Subcutaneous adipose tissue (tissue), 4 donors: Measurements from ENCODE around the gene ZBTB7A. TPM values are rescaled to one million over a fixed set of nuclear protein-coding genes. Genes with fewer than 3 reads are reported as not detected.

ENCODE experiments used
- CTCF ChIP-seq: fragments of 450-650 bp; IDR thresholded peaks from one replicate; pipeline ENCODE4 v1.5.1; 2016; ENCODE audit warnings: low read depth, mild to moderate bottlenecking, control low read depth, antibody characterized with exemption, moderate library complexity
- total RNA-seq, 4 donors: library from RNA; depleted of rRNA; stranded (reverse); fragments of >200 nt; gene quantifications; one replicate each; pipeline ENCODE4 v1.1.0, GENCODE V29; 2016

Gene ZBTB7A
- total RNA-seq, 4 donors from 2014 or later, result 14.2 to 63.9 (median 28.7) TPM

DNA sequence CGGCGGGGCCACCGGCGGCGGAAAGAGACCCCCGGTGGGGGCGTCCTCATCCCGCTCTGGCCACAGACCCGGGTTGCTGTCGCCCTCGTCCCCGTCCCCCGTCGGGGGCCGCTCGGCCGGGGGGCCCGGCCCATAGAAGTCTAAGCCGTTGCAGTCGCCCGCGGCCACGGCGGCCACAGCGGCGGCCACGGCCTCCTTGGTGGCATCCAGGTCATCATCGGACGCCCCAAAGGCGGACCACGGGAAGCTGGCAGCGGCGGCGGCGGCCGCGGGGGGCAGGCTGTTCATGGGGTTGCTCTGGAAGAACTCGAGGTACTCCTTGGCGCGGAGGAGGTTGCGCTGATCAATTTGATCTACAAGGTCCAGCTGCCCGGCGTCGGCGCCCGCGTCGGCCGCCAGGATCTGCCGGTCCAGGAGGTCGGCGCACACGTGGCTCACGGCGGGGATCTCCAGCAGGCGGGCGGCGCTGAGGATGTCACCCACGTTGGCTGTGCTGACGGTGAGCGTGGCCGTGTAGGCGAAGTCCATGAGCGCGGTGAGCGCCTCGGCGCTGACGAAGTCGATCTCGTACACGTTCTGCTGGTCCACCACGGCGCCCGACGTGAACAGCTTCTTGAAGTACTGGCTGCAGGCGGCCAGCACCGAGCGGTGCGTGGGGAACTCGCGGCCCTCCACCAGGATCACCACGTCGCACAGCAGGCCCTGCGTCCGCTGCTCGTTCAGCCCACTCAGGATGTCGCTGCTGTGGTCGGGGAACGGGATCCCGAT, 12.1 kb downstream of the ZBTB7A start:
- no peak for TF ChIP-seq CTCF

GRCh38 chr19:4053423-4054324, 13.0 kb downstream of the ZBTB7A start:
- TF ChIP-seq CTCF, result no peak

- TF ChIP-seq CTCF, result no peak
These were observed 13.7 kb downstream of the ZBTB7A start for GRCh38 chr19:4052993-4053422.

DNA sequence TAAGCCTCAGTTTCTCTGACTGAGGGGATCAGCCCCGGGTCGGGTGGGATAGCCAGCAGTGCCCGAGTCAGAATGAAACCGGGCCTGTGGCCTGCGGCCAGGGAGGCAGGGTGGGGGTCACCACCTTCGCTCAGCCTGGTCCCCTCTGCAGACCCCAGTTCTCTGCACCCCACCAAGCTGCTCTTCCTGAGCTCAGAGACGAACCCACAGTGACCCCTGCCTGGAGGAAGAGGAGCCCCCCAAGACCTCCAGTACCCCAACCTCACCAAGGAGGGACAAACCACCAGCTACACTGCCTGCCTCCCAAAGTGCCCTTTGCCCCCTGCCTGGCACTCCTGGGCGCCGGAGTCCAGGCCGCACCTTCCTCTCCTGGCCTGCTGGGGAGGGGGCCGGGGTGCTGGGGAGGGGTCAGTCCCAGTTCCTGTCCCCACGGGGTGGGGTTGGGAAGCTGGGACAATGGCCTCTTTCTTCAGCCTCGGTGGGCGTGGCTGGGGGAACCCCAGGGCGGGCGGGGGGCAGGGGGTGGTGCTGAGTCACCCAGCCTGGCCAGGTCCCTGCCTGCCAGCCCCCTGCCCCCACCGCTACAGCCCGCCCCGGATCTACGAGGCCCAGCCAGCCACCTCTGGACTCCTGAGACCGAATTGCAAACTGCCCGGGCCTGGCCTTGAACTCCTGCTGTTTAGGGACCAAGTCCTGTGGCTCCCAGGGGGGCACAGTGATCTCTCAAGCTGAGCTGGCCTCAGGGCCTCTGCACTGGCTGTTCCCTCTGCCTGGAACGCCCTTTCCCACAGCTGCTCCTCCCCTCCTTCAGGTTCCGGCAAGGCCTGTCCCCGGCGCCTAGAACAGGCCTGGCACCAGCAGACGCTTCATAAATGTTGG, 14.3 kb downstream of the ZBTB7A start:
- no peak for TF ChIP-seq CTCF

DNA sequence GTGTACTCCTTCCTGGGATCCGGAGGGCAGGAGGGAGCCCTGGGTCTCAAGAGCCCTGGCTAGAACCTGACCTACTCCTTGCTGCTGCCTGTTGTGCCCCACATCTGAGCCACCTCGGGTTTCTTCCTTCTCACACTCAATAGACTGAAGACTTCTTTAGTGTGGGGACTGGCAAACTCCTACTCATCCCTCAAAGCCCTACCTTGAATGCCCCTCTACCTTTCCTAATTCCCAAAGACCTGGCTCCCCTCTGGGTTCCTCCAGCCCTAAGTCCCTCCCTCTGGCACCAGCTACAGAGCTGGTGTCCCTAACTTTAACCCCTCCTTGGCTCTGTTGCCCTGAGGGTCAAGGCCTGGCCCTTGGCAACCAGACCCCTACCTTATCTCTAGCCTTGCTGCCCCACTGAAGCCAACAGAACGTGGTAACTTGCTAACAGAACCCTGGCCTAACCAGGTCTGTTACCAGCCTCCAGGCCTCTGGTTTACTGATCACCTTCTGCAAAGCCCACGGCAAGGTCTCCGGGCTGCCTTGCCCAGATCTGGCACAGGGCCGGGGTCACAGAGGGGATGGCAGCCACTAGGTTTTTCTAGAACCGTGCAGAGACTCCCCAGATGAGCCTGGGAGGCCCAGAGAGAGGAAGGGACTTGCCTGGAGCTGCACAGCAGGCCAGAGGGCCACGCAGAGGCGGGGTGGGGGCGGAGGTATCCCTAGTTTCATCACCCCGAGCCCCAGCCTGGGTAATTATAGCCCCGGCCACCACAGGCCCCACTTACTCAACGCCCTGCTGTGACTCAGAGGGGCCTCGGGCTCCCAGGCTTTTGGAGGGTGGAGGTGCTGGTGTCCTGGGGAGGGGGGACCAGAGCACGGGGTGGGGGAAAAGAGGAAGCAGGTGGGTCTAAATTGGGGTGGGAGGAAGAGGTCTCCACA, 15.3 kb downstream of the ZBTB7A start:
- no peak for TF ChIP-seq CTCF

- TF ChIP-seq CTCF, result no peak
These were observed 17.3 kb downstream of the ZBTB7A start for GRCh38 chr19:4049432-4049831.
